GM10266 (cell line): ENCODE measurements around the gene TCF7L2.

ENCODE experiments used
- DNase-seq: peaks from one replicate; pipeline ENCODE4 v3.0.0; 2012; ENCODE audit errors: extremely low spot score
- CTCF ChIP-seq: IDR thresholded peaks from 2 replicates; pipeline ENCODE4 v1.5.1; 2012; ENCODE audit warnings: mild to moderate bottlenecking, low read depth; ENCODE audit not compliant: control insufficient read depth, insufficient read depth; ENCODE audit errors: missing control alignments

Gene TCF7L2

GRCh38 chr10:112919721-112920120 is 30.3 kb upstream of the TCF7L2 start:
- no peak for TF ChIP-seq CTCF
- no peak for DNase-seq

GRCh38 chr10:112926906-112927688 is 22.9 kb upstream of the TCF7L2 start:
- no peak for DNase-seq
- no peak for TF ChIP-seq CTCF

- no peak for DNase-seq
- TF ChIP-seq CTCF: no peak
These were observed 22.1 kb upstream of the TCF7L2 start for GRCh38 chr10:112927980-112928379.

- no peak for DNase-seq
- TF ChIP-seq CTCF: no peak
These were observed 17.4 kb upstream of the TCF7L2 start for GRCh38 chr10:112932658-112933057.

GRCh38 chr10:112934193-112934592 is 15.9 kb upstream of the TCF7L2 start:
- no peak for TF ChIP-seq CTCF
- DNase-seq: no peak

- TF ChIP-seq CTCF: no peak
These were observed 11.1 kb upstream of the TCF7L2 start for GRCh38 chr10:112938808-112939482.

GRCh38 chr10:112945811-112946210 is 4.2 kb upstream of the TCF7L2 start:
- no peak for DNase-seq
- no peak for TF ChIP-seq CTCF

More at GRCh38 chr10:112938808-112939482, 11.1 kb upstream of the TCF7L2 start:
- no peak for DNase-seq
